Left renal cortex interstitium (tissue), 4 donors: ENCODE measurements around the gene GPR89B. TPM values are rescaled to one million over a fixed set of nuclear protein-coding genes. Genes with fewer than 3 reads are reported as not detected.
"Not testable (repeated sequence)": the region's sequence is repeated elsewhere in the genome, so short reads cannot be mapped to it uniquely, and the experiment has no call there.

Experiments
- DNase-seq, 4 donors: peaks; one replicate each; pipeline ENCODE4 v3.0.0-alpha.2; 2013; ENCODE audit warnings: low read depth in 4 of 4, low spot score in 2 of 4, missing footprints in 1 of 4
- polyA plus RNA-seq, 4 donors: library from polyadenylated mRNA; unstranded; fragments of 120-200 nt; gene quantifications; one replicate each; pipeline ENCODE4 v1.2.1, GENCODE V29; 2013; ENCODE audit not compliant: insufficient read length in 4 of 4

Gene GPR89B
- polyA plus RNA-seq, 4 donors = 37.2 to 53.7 (median 47.3) TPM

DNA sequence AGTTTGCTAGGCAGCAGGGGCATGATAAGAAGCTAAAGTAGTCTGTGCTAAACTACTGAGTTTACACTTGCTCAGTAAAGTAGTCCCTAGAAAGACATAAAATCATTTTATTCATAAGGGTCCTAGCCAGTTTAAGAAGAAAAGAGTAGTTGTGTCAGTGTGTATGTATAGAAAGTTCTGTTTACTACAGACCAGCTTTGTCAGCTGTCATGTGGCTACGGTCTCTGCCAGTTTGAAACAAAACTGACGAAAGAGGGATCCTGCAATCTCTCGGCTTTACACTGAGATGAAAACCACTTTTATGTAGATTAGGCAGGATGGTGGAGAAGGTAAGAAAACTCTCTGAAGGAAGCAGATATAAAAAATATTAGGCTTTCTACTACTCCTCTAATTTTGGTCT lies 7.1 kb downstream of the GPR89B start:
- not testable (repeated sequence) for DNase-seq

DNA sequence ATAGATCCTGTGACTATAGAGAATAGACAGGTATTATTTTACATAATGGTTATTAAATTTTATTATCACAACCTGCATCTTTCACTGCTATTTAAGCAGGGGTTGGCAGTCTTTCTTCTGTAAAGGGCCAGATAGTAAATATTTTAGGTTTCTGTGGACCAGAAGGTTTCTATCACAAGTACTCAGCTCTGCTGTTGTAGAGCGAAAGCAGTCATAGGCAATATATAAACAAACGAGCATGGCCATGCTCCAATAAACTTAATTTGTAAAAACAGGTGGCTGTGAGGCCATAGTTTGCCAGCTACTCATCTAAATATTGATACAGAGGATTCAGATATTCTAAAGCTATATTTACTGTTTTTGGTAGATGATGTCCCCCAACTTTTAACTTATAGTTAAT lies 12.2 kb downstream of the GPR89B start:
- not testable (repeated sequence) for DNase-seq

DNA sequence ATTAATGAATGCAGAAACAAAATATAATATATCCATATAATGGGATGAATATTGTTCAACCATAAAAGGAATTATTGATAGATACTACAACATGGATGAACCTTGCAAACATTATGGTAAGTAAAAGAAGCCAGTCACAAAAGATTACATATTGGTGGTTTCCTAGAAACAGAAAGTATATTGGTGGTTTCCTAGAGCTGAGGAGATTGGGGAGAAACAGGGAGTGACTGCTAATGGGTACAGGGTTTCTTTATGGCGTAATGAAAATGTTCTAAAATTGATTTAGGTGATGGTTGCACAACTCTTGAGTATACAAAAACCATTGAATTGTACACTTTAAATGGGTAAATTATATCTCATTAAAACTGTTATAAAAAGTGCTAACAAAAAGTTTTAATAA lies 14.3 kb downstream of the GPR89B start:
- not testable (repeated sequence) for DNase-seq

DNA sequence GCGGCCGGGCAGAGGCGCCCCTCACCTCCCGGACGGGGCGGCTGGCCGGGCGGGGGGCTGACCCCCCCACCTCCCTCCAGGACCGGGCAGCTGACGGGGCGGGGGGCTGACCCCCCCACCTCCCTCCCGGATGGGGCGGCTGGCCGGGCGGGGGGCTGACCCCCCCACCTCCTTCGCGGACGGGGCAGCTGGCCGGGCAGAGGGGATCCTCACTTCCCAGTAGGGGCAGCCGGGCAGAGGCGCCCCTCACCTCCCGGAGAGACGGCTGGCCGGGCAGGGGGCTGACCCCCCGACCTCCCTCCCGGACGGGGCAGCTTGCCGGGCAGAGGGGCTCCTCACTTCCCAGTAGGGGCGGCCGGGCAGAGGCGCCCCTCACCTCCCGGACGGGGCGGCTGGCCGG lies 21.3 kb downstream of the GPR89B start:
- not testable (repeated sequence) for DNase-seq

DNA sequence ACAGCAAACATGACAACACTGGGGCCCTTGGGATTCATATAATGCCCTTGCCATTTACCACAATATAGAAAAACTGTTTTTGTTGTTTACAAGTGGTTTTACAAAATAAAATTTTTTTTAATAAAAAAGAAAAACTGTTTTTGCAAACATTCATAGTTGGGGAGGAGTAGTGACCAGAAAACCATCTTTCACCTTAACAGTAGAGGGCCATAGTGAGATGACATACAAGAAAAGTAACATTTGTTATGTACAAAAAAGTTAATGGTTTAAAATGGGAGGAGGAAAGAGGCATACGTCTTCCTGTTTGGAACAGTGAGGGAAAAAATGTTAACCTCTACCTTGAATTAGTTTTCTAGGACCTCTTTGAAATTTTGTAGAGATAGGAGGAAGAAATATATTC lies 30.7 kb downstream of the GPR89B start:
- not testable (repeated sequence) for DNase-seq

DNA sequence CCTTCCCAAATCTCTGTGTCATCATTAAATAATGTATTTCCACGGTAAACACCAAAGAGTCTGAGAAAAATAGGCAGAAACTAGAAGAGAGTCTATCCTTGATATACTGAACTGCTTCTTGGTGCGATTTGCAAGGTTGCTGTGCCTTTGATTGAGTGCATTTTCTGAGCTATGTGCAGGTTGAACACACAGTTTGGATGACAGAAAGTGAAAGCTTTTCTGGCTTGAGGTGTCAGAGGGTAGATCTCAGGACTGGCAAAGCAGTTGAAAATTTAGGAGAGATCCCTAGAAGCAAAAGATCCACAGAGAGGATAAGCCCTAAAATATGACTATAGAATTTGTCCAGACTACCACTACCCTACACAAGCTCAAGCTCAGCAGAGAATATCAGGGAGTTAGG lies 31.5 kb downstream of the GPR89B start:
- not testable (repeated sequence) for DNase-seq

DNA sequence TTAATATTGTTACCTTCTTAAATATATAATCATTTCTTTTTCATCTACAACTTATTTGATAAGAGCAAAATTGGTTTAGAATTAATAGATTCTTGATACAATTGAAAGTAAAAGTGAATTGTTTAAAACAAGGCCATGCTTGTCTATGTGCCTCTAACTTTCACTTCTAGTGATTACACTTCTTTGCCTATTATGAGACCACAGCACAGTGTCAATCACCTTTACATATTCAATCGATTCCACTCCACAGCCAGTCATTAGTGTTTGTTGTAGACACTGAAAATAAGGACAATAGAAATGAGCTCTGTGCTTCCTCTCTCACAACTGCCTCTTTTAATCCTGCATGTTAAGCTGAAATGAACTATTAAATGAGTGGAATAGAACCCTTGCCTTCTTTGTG lies 36.4 kb downstream of the GPR89B start:
- not testable (repeated sequence) for DNase-seq

GRCh38 chr1:147966657-147967056 lies 38.4 kb downstream of the GPR89B start:
- not testable (repeated sequence) for DNase-seq

- not testable (repeated sequence) for DNase-seq
Observed at GRCh38 chr1:147978896-147979651, 50.9 kb downstream of the GPR89B start.

- not testable (repeated sequence) for DNase-seq
Observed at GRCh38 chr1:147985374-147985773, 57.2 kb downstream of the GPR89B start.

DNA sequence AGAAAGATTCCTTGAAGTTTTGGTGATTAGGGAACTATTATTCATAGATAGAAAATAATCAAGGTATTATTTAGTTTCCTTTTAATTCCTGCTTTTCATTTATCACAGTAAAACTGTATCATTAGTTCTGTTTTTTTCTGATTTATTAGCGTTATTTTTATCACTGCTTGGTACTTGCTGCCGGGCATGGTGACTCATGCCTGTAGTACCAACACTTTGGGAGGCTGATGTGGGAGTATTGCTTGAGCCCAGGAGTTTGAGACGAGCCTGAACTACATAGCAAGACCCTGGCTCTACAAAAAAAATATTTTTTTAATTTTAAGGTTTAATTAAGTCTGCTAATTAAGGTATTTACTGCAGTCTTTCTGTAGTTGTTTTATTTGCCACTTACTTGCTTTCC lies 59.7 kb downstream of the GPR89B start:
- not testable (repeated sequence) for DNase-seq

DNA sequence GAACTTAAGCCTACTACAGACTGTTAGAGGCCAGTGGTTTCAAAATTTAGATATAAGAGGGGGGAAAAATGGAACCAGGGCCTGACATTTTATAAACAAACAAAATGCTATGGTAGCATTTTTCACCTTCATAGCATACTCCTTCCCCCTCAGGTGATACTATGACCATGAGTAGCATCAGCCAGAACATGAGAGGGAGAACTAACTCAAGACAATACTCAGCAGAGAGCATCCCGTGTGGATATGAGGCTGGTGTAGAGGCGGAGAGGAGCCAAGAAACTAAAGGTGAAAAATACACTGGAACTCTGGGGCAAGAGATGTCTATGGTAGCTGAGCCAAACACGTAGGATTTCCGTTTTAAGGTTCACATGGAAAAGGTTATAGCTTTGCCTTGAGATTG lies 64.7 kb downstream of the GPR89B start:
- not testable (repeated sequence) for DNase-seq

GRCh38 chr1:147993400-147993799 lies 65.2 kb downstream of the GPR89B start:
- DNase-seq = not testable (repeated sequence)

DNA sequence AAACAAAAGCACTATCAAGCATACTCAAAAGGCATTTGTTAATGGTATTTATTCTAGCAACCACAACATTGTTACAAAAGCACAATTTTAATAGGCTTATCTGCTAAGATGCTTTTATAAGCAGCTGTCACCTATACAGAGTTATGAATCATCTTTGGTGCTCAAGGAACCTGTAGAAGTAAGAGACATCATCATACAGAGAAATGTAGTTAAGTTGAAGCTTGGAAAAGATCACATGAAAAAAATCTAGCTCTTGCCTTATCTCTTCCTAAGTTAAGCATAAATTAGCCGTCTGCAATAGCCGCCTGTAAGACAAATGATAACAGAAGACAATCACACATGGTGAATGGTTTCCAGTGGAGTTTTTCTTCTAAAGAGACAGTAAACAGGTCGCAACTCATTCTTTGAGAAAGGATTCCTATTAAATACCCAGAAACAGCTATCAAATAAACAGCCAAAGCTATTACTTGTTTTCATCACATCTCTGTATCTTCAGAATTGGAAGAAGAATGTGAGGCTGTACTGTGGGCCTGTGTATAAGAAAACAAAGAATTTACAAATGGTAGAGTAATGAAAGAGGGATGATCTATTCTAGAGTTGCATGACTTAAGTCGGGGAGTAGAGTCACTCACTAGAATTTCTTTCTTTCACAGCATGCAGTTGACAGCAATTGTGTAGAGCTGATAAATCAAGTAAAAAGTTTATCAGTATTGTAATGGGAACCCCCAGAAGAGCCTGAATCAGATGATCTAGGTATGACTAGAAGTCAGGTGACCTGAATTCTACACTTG lies 65.8 kb downstream of the GPR89B start:
- DNase-seq = not testable (repeated sequence)

GRCh38 chr1:147996088-147996487 lies 67.9 kb downstream of the GPR89B start:
- not testable (repeated sequence) for DNase-seq

- not testable (repeated sequence) for DNase-seq
Observed at GRCh38 chr1:148007724-148008123, 79.5 kb downstream of the GPR89B start.

DNA sequence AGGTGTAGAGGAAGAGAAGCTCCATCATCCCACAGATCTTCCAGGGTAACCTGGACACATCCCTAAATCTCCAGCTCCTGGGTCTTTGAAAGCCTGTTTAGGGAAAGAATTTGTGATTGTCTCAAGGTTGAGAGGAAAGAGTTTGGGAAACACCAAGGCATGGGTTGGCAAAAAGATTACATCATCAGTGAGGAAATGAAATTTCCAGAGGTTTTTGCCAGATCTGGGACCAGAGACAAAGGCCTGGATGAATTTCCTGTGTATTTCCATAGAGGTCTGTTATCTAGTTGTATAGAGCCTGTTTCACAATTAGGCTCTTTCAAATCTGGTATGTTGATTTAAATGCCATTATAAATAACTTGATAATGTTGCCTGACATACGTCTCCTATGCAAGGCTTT lies 82.3 kb downstream of the GPR89B start:
- no peak for DNase-seq

- DNase-seq = not testable (repeated sequence)
Observed at GRCh38 chr1:148013177-148014144, 85.2 kb downstream of the GPR89B start.

GRCh38 chr1:148014289-148015200 lies 86.3 kb downstream of the GPR89B start:
- not testable (repeated sequence) for DNase-seq
